HepG2 (cell line): ENCODE data around the gene EWSR1. TPM values are rescaled to one million over a fixed set of nuclear protein-coding genes. Genes with fewer than 3 reads are reported as not detected.

ENCODE experiments used
- ATAC-seq: fragments of 200-7000 bp; cut with Tn5 transposase; 3 replicates; pipeline ENCODE4 v1.9.1; 2020; ENCODE audit warnings: mild to moderate bottlenecking, moderate library complexity
- BruUV-seq: library from RNA; stranded (reverse); fragments of 400-500 nt; replicated peaks from 2 replicates; lab custom pipeline; 2021; lab: Mats Ljungman, UMichigan
- CTCF ChIA-PET: fragments of 300-600 bp; formaldehyde crosslinking; extraction: SDS; loops from one replicate; lab custom pipeline; 2021; ENCODE audit warnings: low total read pairs, inconsistent platforms, low intra/inter-chr PET ratio; lab: Yijun Ruan, JAX
- POLR2A ChIA-PET: fragments of 350-600 bp; sonication (Branson Sonifier 250); formaldehyde crosslinking; loops from one replicate; lab custom pipeline; 2020; ENCODE audit warnings: antibody characterized with exemption, inconsistent platforms; lab: Yijun Ruan, JAX
- DNase-seq: peaks from one replicate; pipeline ENCODE4 v3.0.0-alpha.2; 2015; ENCODE audit warnings: low spot score
- FAIRE-seq: peaks from 3 replicates; lab custom pipeline; 2011; peaks lifted over from hg19 to GRCh38; lab: Jason Lieb, UNC
- H2AFZ ChIP-seq: one replicate; pipeline ENCODE4 v1.6.1; 2011; ENCODE audit warnings: low read length, inconsistent platforms
- H3K27ac ChIP-seq: fragments of 300-600 bp; 3 replicates; pipeline ENCODE4 v1.8.0; 2011; ENCODE audit warnings: mixed run types, mild to moderate bottlenecking, mixed read lengths, low read length, inconsistent platforms; ENCODE audit not compliant: insufficient read depth; ENCODE audit errors: extremely low read length
- H3K27me3 ChIP-seq, 2 experiments: fragments of 200-600 bp in 1 of 2; 2 replicates in 1 of 2; 3 replicates in 1 of 2; pipeline versions ENCODE4 v1.6.0 to v1.8.0; 2011; ENCODE audit warnings: low read length in 2 of 2, mild to moderate bottlenecking in 2 of 2, moderate library complexity in 2 of 2, inconsistent platforms in 1 of 2; ENCODE audit not compliant: insufficient read depth in 2 of 2, control insufficient read depth in 1 of 2
- H3K36me3 ChIP-seq, 2 experiments: fragments of 200-600 bp in 1 of 2; replicated peaks in 1 of 2; 2 replicates in 1 of 2; 3 replicates in 1 of 2; pipeline versions ENCODE4 v1.5.1 to v1.8.0; 2011; ENCODE audit warnings: low read length in 2 of 2, inconsistent platforms in 1 of 2; ENCODE audit not compliant: insufficient read depth in 2 of 2, control insufficient read depth in 1 of 2
- H3K4me1 ChIP-seq: 2 replicates; pipeline ENCODE4 v1.5.1; 2012; ENCODE audit warnings: low read length, inconsistent platforms; ENCODE audit not compliant: insufficient read depth
- H3K4me2 ChIP-seq: 2 replicates; pipeline ENCODE4 v1.6.0; 2011; ENCODE audit warnings: low read depth, low read length, inconsistent platforms
- H3K4me3 ChIP-seq, 3 experiments: fragments of 200-600 bp in 1 of 3; sonication (generic), shearing (Covaris generic) in 1 of 3; replicated peaks in 1 of 3; 2 replicates each; pipeline ENCODE4 v1.5.1; 2011 to 2016; ENCODE audit warnings: low read length in 3 of 3, inconsistent platforms in 2 of 3, low read depth in 2 of 3, mild to moderate bottlenecking in 2 of 3, control low read depth in 1 of 3, mixed read lengths in 1 of 3; ENCODE audit not compliant: insufficient read depth in 1 of 3
- H3K79me2 ChIP-seq: one replicate; pipeline ENCODE4 v1.6.1; 2011; ENCODE audit warnings: low read length, inconsistent platforms; ENCODE audit not compliant: insufficient read depth
- H3K9ac ChIP-seq: 2 replicates; pipeline ENCODE4 v1.6.0; 2011; ENCODE audit warnings: mild to moderate bottlenecking, low read depth, low read length, inconsistent platforms; ENCODE audit not compliant: insufficient read depth
- H3K9me3 ChIP-seq: 2 replicates; pipeline ENCODE4 v1.5.1; 2012; ENCODE audit warnings: mild to moderate bottlenecking, low read length
- H4K20me1 ChIP-seq: 2 replicates; pipeline ENCODE4 v1.6.0; 2011; ENCODE audit warnings: inconsistent platforms, mild to moderate bottlenecking, low read length, moderate library complexity; ENCODE audit not compliant: insufficient read depth
- GABPB1 ChIP-seq: IDR thresholded peaks from 2 replicates; pipeline ENCODE4 v1.6.1; 2016; ENCODE audit warnings: mild to moderate bottlenecking, missing genetic modification reagents, moderate library complexity, missing compliant biosample characterization
- POLR2A ChIP-seq, 2 experiments: IDR thresholded peaks; 2 replicates each; pipeline ENCODE4 v1.6.1; 2011; ENCODE audit warnings: low read depth in 2 of 2, low read length in 2 of 2, mild to moderate bottlenecking in 1 of 2, moderate library complexity in 1 of 2; ENCODE audit not compliant: insufficient read depth in 1 of 2
- POLR2AphosphoS2 ChIP-seq: IDR thresholded peaks from 2 replicates; pipeline ENCODE4 v1.6.1; 2011; ENCODE audit warnings: low read depth, low read length, improper control_type of control experiment
- POLR2G ChIP-seq: fragments of 200-400 bp; formaldehyde crosslinking; IDR thresholded peaks from 2 replicates; pipeline ENCODE4 v1.6.1; 2018; ENCODE audit warnings: mild to moderate bottlenecking, low read depth, low read length, moderate library complexity
- RBM22 ChIP-seq: fragments of 200-400 bp; formaldehyde crosslinking; optimal IDR thresholded peaks from 2 replicates; pipeline ENCODE3; 2017; ENCODE audit warnings: mild to moderate bottlenecking, low read length, moderate library complexity
- ZNF235 ChIP-seq: sonication (generic); formaldehyde crosslinking; IDR thresholded peaks from 2 replicates; pipeline ENCODE4 v1.8.1; 2023; ENCODE audit warnings: mild to moderate bottlenecking, missing genetic modification reagents, borderline replicate concordance
- ZNF609 ChIP-seq: sonication (generic); formaldehyde crosslinking; IDR thresholded peaks from 2 replicates; pipeline ENCODE4 v1.4.0; 2020; ENCODE audit warnings: mild to moderate bottlenecking, missing genetic modification reagents, borderline replicate concordance
- WGBS: methylation state at CpG from one replicate; pipeline ENCODE4 v1.1.6; 2017; ENCODE audit warnings: low lambda C conversion rate; 5-methylcytosine and 5-hydroxymethylcytosine counted together
- in situ Hi-C: cut with HindIII; loops from 2 replicates; pipeline ENCODE4 v1.10.0; 2017; ENCODE audit warnings: low pct_unique_long_range_greater_than_20kb; ENCODE audit not compliant: extremely low pct_ligation_motif_present
- intact Hi-C: fragments of 100-400 bp; cut with micrococcal nuclease; formaldehyde crosslinking; loops from one replicate; pipeline ENCODE4 v1.10.0; 2022; ENCODE audit not compliant: unreplicated experiment
- polyA plus RNA-seq, 8 experiments: library from polyadenylated mRNA; depleted of rRNA in 3 of 8; stranded (reverse) in 7 of 8; unstranded in 1 of 8; fragments of >200 nt; fragmentation: Illumina TruSeq in 4 of 8; extraction: Trizol in 4 of 8; gene quantifications; 2 replicates each; pipeline versions ENCODE4 v1.2.1 to v1.2.3, GENCODE V29; 2011 to 2016; ENCODE audit warnings: low read depth in 4 of 8, missing spikeins in 1 of 8, mixed read lengths in 1 of 8; ENCODE audit not compliant: insufficient read depth in 1 of 8
- total RNA-seq, 5 experiments: library from RNA; depleted of rRNA; stranded (reverse); fragments of >200 nt; fragmentation: Illumina TruSeq; extraction: Trizol; gene quantifications; 2 replicates each; pipeline ENCODE4 v1.2.3, GENCODE V29; 2016; ENCODE audit warnings: low read depth in 1 of 5

The EWSR1 gene
- total and polyA plus RNA-seq, 2 of the 13 experiments (the other 11 are each of a cell fraction or from before 2014, with no cell fraction given), result 211 to 326 TPM

DNA sequence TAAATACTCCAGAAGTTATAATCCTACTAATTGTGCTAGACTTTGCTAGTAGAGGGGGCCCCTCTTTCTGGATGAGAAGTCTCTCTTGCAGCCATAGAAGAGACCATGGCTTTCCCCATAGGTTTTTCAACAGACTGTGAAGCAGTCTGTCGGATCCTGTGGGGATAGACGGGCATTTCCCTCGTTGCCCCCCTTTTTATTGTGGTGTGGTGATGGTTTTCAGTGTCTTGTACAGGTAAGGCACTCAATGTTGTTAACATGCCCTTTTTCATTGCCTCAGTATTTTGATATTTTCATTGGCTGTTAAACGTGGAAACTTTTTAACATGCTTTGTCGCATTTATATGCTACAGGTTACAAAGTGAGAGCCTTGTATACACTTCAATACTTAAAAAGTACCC, 22.0 kb downstream of the EWSR1 start:
- no peaks in the 10 kb centered on the region for H3K27me3 ChIP-seq
- no peaks in the 10 kb centered on the region for H3K4me1 ChIP-seq
- peaks cover 10% of the 10 kb centered on the region for H4K20me1 ChIP-seq
- no peak overlapping the region for H3K9ac ChIP-seq
- BruUV-seq, result no TSS peak
- no peak for FAIRE-seq
- ChIA-PET CTCF (no interaction called here), POLR2A (no interaction called here)
- TF ChIP-seq RBM22, result peak; percentile 58
- no peak for TF ChIP-seq GABPB1 (CRISPR knock-in tag)
- H3K27ac ChIP-seq, result no peak overlapping the region
- H3K36me3 ChIP-seq, result peaks cover 37 to 90% of the 10 kb centered on the region in 2 experiments
- no peak for ATAC-seq
- H3K79me2 ChIP-seq, result peaks cover 8% of the 10 kb centered on the region
- no peak overlapping the region for H3K4me3 ChIP-seq
- no peak overlapping the region for H2AFZ ChIP-seq
- WGBS, result 97% methylated on average over 5 of the region's 5 CpGs
- intact Hi-C loops, result no loop called here
- H3K9me3 ChIP-seq, result no peaks in the 10 kb centered on the region
- in situ Hi-C loops, result no loop called here
- no peak overlapping the region for H3K4me2 ChIP-seq
- DNase-seq, result no peak

DNA sequence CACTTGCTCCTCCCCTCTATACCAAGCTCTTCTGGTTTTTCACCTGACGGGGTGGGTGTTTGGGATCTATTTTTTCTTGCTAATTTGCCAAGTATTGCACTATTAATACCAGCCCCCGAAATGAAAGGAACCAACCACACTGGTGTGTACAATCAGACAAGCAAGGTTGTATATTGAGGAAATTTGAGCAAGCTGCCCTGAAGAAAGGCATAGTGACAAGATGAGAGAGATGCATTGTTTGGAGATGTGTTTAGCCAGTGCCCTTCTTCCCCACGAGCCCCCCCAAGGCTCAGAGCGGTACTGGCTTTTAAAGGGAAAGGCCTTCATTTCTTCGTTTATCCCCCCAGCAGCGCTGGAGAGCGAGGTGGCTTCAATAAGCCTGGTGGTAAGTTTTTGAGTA, 23.1 kb downstream of the EWSR1 start:
- Histone ChIP-seq H3K4me1 (no peaks in the 10 kb centered on the region), H4K20me1 (peaks cover 10% of the 10 kb centered on the region), H3K27ac (no peak overlapping the region), H3K27me3 (no peaks in the 10 kb centered on the region), H3K9me3 (no peaks in the 10 kb centered on the region), H3K79me2 (peaks cover 8% of the 10 kb centered on the region), H3K4me2 (no peak overlapping the region), H3K4me3 (no peak overlapping the region), H3K9ac (no peak overlapping the region), H2AFZ (no peak overlapping the region), H3K36me3 (peaks cover 38 to 96% of the 10 kb centered on the region in 2 experiments)
- BruUV-seq, result no TSS peak
- in situ Hi-C loops, result no loop called here
- intact Hi-C loops, result no loop called here
- ChIA-PET POLR2A (no interaction called here), CTCF (no interaction called here)
- TF ChIP-seq POLR2G (peak; percentile 34; the same call in 1 of the 2 replicates), POLR2A (IDR thresholded peaks at IDR 0.05; ENCODE audit: insufficient read depth in 1 of 2, low read depth in 2 of 2, low read length in 2 of 2) (peak in 1 of 2 experiments; percentile 26; a peak in 1 of 4 replicates), ZNF609 (CRISPR knock-in tag) (no peak), ZNF235 (CRISPR knock-in tag) (no peak), POLR2AphosphoS2 (0 out of 2 replicates have a peak, but pooled peaks have one; percentile 87), RBM22 (peak; percentile 89)
- WGBS, result 93% methylated on average over 7 of the region's 7 CpGs
- FAIRE-seq (no peak), ATAC-seq (peak; percentile 23; the same call in 2 of the 3 replicates), DNase-seq (no peak)
